WTC11 (cell line): ENCODE data around the gene CELF4. TPM values are rescaled to one million over a fixed set of nuclear protein-coding genes. Genes with fewer than 3 reads are reported as not detected.

Source experiments
- ATAC-seq: fragments of 200-7000 bp; cut with Tn5 transposase; 2 replicates; pipeline ENCODE4 v1.10.0; 2021; ENCODE audit warnings: mild to moderate bottlenecking, moderate library complexity
- CTCF ChIA-PET: fragments of 300-600 bp; sonication (Branson Sonifier 250); formaldehyde crosslinking; loops from one replicate; lab custom pipeline; 2021; ENCODE audit warnings: antibody characterized with exemption; lab: Charles Lee
- POLR2A ChIA-PET: fragments of 350-600 bp; sonication (Branson Sonifier 250); formaldehyde crosslinking; loops from one replicate; lab custom pipeline; 2021; ENCODE audit warnings: antibody characterized with exemption; lab: Charles Lee
- DNase-seq: peaks from one replicate; pipeline ENCODE4 v3.0.0; 2021; ENCODE audit warnings: low spot score
- H3K27ac Mint-ChIP-seq: 2 replicates; pipeline ENCODE4 v1.8.0; 2021; ENCODE audit warnings: mixed read lengths
- H3K27me3 Mint-ChIP-seq: 2 replicates; pipeline ENCODE4 v1.8.0; 2021; ENCODE audit warnings: low read depth, mild to moderate bottlenecking, moderate library complexity, mixed read lengths
- H3K36me3 Mint-ChIP-seq: 2 replicates; pipeline ENCODE4 v1.8.0; 2021; ENCODE audit warnings: mixed read lengths
- H3K4me1 Mint-ChIP-seq: 2 replicates; pipeline ENCODE4 v1.8.0; 2022; ENCODE audit warnings: mixed read lengths
- H3K4me3 Mint-ChIP-seq: 2 replicates; pipeline ENCODE4 v1.8.0; 2021; ENCODE audit warnings: mild to moderate bottlenecking, moderate library complexity, mixed read lengths
- H3K9me3 Mint-ChIP-seq: 2 replicates; pipeline ENCODE4 v1.8.0; 2021; ENCODE audit warnings: mixed read lengths
- CREB1 ChIP-seq: sonication (generic); formaldehyde crosslinking; IDR thresholded peaks from 2 replicates; pipeline ENCODE4 v1.8.0; 2023; ENCODE audit warnings: mild to moderate bottlenecking, missing genetic modification reagents
- CREM ChIP-seq: sonication (generic); formaldehyde crosslinking; IDR thresholded peaks from 2 replicates; pipeline ENCODE4 v1.8.1; 2022; ENCODE audit warnings: mild to moderate bottlenecking, missing genetic modification reagents, moderate library complexity
- ERG ChIP-seq: fragments of 250-450 bp; sonication (Bioruptor Pico); IDR thresholded peaks from 2 replicates; pipeline ENCODE4 v1.8.0; 2021; ENCODE audit warnings: mild to moderate bottlenecking
- ESRRA ChIP-seq: sonication (generic); formaldehyde crosslinking; IDR thresholded peaks from 2 replicates; pipeline ENCODE4 v1.8.1; 2022; ENCODE audit warnings: mild to moderate bottlenecking, missing genetic modification reagents, borderline replicate concordance
- ETV6 ChIP-seq: sonication (generic); formaldehyde crosslinking; IDR thresholded peaks from 2 replicates; pipeline ENCODE4 v1.8.1; 2022; ENCODE audit warnings: mild to moderate bottlenecking, missing genetic modification reagents
- FOXP1 ChIP-seq: sonication (generic); formaldehyde crosslinking; IDR thresholded peaks from 2 replicates; pipeline ENCODE4 v1.8.0; 2022; ENCODE audit warnings: missing genetic modification reagents, mild to moderate bottlenecking, moderate library complexity, borderline replicate concordance
- HMGXB4 ChIP-seq: sonication (generic); formaldehyde crosslinking; IDR thresholded peaks from 2 replicates; pipeline ENCODE4 v1.8.1; 2023; ENCODE audit warnings: mild to moderate bottlenecking, moderate library complexity, missing genetic modification reagents
- KAT7 ChIP-seq: sonication (generic); formaldehyde crosslinking; IDR thresholded peaks from 2 replicates; pipeline ENCODE4 v1.8.1; 2023; ENCODE audit warnings: missing genetic modification reagents, mild to moderate bottlenecking, borderline replicate concordance
- MAX ChIP-seq: sonication (generic); formaldehyde crosslinking; IDR thresholded peaks from 2 replicates; pipeline ENCODE4 v1.8.0; 2022; ENCODE audit warnings: mild to moderate bottlenecking, missing genetic modification reagents
- NFATC4 ChIP-seq: fragments of 250-450 bp; sonication (Bioruptor Pico); IDR thresholded peaks from 2 replicates; pipeline ENCODE4 v1.9.0; 2021; ENCODE audit warnings: mild to moderate bottlenecking
- SMAD4 ChIP-seq: sonication (generic); formaldehyde crosslinking; IDR thresholded peaks from 2 replicates; pipeline ENCODE4 v1.8.0; 2022; ENCODE audit warnings: mild to moderate bottlenecking, missing genetic modification reagents
- SP1 ChIP-seq: sonication (generic); formaldehyde crosslinking; conservative IDR thresholded peaks from 2 replicates; pipeline ENCODE4 v1.8.1; 2022; ENCODE audit warnings: missing genetic modification reagents
- ZNF121 ChIP-seq: sonication (generic); formaldehyde crosslinking; IDR thresholded peaks from 2 replicates; pipeline ENCODE4 v1.8.0; 2023; ENCODE audit warnings: missing genetic modification reagents
- ZNF232 ChIP-seq: sonication (generic); formaldehyde crosslinking; IDR thresholded peaks from 2 replicates; pipeline ENCODE4 v1.8.0; 2022; ENCODE audit warnings: mild to moderate bottlenecking, missing genetic modification reagents
- ZNF281 ChIP-seq: sonication (generic); formaldehyde crosslinking; IDR thresholded peaks from 2 replicates; pipeline ENCODE4 v1.8.0; 2023; ENCODE audit warnings: mild to moderate bottlenecking, missing genetic modification reagents
- ZNF425 ChIP-seq: fragments of 250-450 bp; sonication (Bioruptor Pico); conservative IDR thresholded peaks from 2 replicates; pipeline ENCODE4 v1.9.0; 2021; ENCODE audit warnings: mild to moderate bottlenecking
- total RNA-seq: library from RNA; stranded (reverse); gene quantifications from 3 replicates; pipeline ENCODE4 v1.2.3, GENCODE V29; 2021

Gene CELF4
- total RNA-seq, 1 experiment from 2014 or later = 2.9 TPM

- no peak for TF ChIP-seq ZNF425 (CRISPR knock-in tag)
- TF ChIP-seq HMGXB4 (CRISPR knock-in tag) = peak; percentile 50; the same call in 1 of the 2 replicates
- peak; percentile 21; the same call in 1 of the 2 replicates for TF ChIP-seq MAX (CRISPR knock-in tag)
- TF ChIP-seq ESRRA (CRISPR knock-in tag) = no peak
- no peak for TF ChIP-seq SMAD4 (CRISPR knock-in tag)
- TF ChIP-seq KAT7 (CRISPR knock-in tag) = 0 out of 2 replicates have a peak, but pooled peaks have one; percentile 29
- peak; percentile 59 for TF ChIP-seq SP1 (CRISPR knock-in tag)
- TF ChIP-seq FOXP1 (CRISPR knock-in tag) = 0 out of 2 replicates have a peak, but pooled peaks have one; percentile 48
Measured at GRCh38 chr18:37484983-37485834, 80.4 kb downstream of the CELF4 start (continued).

GRCh38 chr18:37483984-37484819 lies 81.4 kb downstream of the CELF4 start:
- DNase-seq = no peak
- Mint-ChIP-seq H3K27me3 (peaks cover 37% of the 10 kb centered on the region), H3K9me3 (no peaks in the 10 kb centered on the region), H3K27ac (peak overlapping the region; percentile 96), H3K36me3 (no peaks in the 10 kb centered on the region), H3K4me3 (peak overlapping the region; percentile 64), H3K4me1 (peaks cover 75% of the 10 kb centered on the region)
- peak; percentile 5; the same call in 1 of the 2 replicates for ATAC-seq
- TF ChIP-seq KAT7 (CRISPR knock-in tag) (no peak), ZNF232 (CRISPR knock-in tag) (no peak), ZNF281 (CRISPR knock-in tag) (no peak), ETV6 (0 out of 2 replicates have a peak, but pooled peaks have one; percentile 1), SP1 (CRISPR knock-in tag) (0 out of 2 replicates have a peak, but pooled peaks have one; percentile 1), CREM (no peak), CREB1 (CRISPR knock-in tag) (no peak), ZNF121 (no peak), NFATC4 (CRISPR knock-in tag) (peak; percentile 42; the same call in 1 of the 2 replicates), ERG (0 out of 2 replicates have a peak, but pooled peaks have one; percentile 32)
- ChIA-PET CTCF (interaction anchor here (0.7 to 5.1 kb wide), 24 partner anchors 7 to 162 kb away, joined by 3 to 54 read pairs (median 4); no protein-coding TSS in a partner anchor), POLR2A (interaction anchor here (1.1 kb wide), 1 partner anchor 123 kb away, joined by 4 read pairs; no protein-coding TSS in a partner anchor)
